A549 (cell line): ENCODE measurements around the gene SLC30A1.

Experiments
- KDM5A ChIP-seq: fragments of 200-600 bp; sonication (generic); IDR thresholded peaks from 2 replicates; pipeline ENCODE4 v1.6.1; 2016; ENCODE audit warnings: antibody characterized with exemption, mild to moderate bottlenecking
- MAFK ChIP-seq: fragments of 450-650 bp; IDR thresholded peaks from 2 replicates; pipeline ENCODE4 v1.6.1; 2014; ENCODE audit not compliant: partially characterized antibody
- TF ChIP-seq, protein P1 (sequence below): fragments of >200 bp; sonication (Bioruptor Twin); formaldehyde crosslinking; IDR thresholded peaks from 3 replicates; pipeline ENCODE4 v1.5.1; 2016

DNA sequence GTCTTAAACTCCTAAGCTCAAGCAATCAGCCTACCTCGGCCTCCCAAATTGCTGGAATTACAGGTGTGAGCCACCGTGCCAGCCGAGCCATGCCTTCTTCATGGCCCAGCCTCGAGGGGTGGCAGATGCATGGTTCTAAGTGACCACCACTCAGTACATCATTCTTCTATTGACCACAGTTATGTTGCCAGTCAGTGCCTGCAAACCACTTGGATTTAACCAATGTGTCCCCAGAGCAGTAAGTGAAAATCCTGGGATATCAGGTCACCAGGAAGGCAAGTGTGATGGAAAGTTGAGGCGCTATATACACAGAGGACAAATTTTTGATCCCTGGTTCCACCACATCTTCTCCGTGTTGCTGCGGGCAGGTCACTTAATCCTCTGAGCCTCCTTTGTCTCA lies 50.0 kb downstream of the SLC30A1 start:
- TF ChIP-seq MAFK (no peak), KDM5A (no peak)
- TF ChIP-seq, protein P1, sequence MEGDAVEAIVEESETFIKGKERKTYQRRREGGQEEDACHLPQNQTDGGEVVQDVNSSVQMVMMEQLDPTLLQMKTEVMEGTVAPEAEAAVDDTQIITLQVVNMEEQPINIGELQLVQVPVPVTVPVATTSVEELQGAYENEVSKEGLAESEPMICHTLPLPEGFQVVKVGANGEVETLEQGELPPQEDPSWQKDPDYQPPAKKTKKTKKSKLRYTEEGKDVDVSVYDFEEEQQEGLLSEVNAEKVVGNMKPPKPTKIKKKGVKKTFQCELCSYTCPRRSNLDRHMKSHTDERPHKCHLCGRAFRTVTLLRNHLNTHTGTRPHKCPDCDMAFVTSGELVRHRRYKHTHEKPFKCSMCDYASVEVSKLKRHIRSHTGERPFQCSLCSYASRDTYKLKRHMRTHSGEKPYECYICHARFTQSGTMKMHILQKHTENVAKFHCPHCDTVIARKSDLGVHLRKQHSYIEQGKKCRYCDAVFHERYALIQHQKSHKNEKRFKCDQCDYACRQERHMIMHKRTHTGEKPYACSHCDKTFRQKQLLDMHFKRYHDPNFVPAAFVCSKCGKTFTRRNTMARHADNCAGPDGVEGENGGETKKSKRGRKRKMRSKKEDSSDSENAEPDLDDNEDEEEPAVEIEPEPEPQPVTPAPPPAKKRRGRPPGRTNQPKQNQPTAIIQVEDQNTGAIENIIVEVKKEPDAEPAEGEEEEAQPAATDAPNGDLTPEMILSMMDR = no peak
